ENCODE measurements around the gene LRP6. TPM values are rescaled to one million over a fixed set of nuclear protein-coding genes. Genes with fewer than 3 reads are reported as not detected.

The LRP6 gene
- total and polyA plus RNA-seq, 10 donors, result 0.63 to 14.9 (median 9.6) TPM

DNA sequence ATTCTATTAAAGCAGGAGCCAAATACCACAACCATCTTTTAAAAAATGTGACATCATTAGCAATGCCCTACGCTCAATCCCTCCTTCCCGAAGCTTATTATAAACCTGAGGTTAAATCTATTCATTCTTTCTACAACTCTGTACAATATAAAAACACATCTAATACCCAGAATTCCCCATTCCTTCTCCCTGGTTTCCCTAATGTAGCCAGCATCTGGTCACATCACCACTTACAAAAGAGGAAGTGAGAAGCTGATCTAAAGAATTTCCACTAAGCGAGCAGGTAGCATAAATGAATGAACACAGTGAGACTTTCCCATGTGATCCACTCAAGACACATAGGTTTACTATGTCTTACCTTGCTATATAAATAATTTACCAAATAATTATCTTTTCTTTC is 90.4 kb downstream of the LRP6 start:
- H3K36me3 ChIP-seq, result no peaks in the 10 kb centered on the region

DNA sequence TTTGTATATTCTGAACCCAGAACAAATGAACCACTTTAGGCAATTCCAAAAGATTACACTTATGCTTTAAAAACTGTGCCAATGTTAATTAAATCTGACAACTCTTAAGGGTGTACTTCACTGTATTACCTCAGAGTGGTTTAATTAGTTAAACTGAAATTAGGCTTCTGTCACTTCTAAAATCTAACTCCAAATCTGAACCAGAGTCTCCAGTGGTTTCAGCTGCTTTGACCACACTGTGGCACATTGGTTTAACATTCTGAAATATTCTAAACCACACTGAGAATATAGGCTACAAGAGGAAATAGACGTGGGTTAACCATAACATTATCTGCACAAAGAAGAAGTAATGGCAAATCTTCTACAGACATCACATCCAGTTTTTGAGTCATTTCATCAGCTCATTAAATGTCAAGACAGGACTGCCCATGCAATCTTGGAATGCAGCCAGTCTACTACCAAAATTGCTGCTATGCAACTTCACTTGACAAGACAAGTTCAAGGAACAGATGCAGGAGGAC is 94.8 kb downstream of the LRP6 start:
- peaks cover 0 to 25% (median 0%) of the 10 kb centered on the region in 7 donors for H3K27me3 ChIP-seq (replicated peaks in 1 of 7)

More for the DNA sequence above, 90.4 kb downstream of the LRP6 start:
- peaks cover 0 to 18% (median 0%) of the 10 kb centered on the region in 7 donors for H3K27me3 ChIP-seq (replicated peaks in 1 of 7)
- no peak for DNase-seq
- H3K4me1 ChIP-seq, result no peaks in the 10 kb centered on the region
- intact Hi-C loops (cut with DNase I; ENCODE audit: low total_unique reads), result no loop called here
- H3K27ac ChIP-seq, result no peak overlapping the region
- no peak overlapping the region for H3K4me3 ChIP-seq
- no peaks in the 10 kb centered on the region for H3K9me3 ChIP-seq
- no peak for TF ChIP-seq POLR2A (IDR thresholded peaks at IDR 0.05)
- 79 to 89% (median 84%) methylated on average over 3 of the region's 3 CpGs for WGBS, 5 donors

DNA sequence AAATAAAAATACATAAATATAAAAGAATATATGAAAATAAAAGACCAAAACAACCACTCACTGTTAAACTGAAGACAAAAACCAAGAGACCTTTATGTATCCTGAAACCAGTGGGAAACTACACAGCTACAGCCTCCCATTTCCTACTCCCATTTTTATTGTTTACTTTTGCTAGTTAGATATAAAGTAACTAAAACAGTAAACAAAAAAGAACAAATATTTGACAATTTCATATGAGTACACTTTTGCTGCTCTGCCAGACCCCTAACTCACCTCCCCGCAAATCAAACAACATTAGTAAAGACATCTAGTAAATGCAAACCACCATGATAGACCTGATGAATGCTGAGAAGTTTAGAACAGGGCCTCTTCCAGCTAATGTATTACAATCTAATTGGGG is 99.0 kb downstream of the LRP6 start:
- Histone ChIP-seq H3K27ac (no peak overlapping the region), H3K9me3 (no peaks in the 10 kb centered on the region), H3K4me3 (no peak overlapping the region), H3K4me1 (no peaks in the 10 kb centered on the region), H3K27me3 (replicated peaks in 1 of 7) (peaks cover 0 to 6% (median 0%) of the 10 kb centered on the region in 7 donors), H3K36me3 (peaks cover 0 to 8% (median 0%) of the 10 kb centered on the region in 6 donors)
- 93 to 100% (median 97%) methylated on average over 1 of the region's 1 CpG for WGBS, 5 donors
- TF ChIP-seq POLR2A (IDR thresholded peaks at IDR 0.05), result no peak
- no peak for TF ChIP-seq POLR2AphosphoS5 (IDR thresholded peaks at IDR 0.05)
- TF ChIP-seq, protein P1, sequence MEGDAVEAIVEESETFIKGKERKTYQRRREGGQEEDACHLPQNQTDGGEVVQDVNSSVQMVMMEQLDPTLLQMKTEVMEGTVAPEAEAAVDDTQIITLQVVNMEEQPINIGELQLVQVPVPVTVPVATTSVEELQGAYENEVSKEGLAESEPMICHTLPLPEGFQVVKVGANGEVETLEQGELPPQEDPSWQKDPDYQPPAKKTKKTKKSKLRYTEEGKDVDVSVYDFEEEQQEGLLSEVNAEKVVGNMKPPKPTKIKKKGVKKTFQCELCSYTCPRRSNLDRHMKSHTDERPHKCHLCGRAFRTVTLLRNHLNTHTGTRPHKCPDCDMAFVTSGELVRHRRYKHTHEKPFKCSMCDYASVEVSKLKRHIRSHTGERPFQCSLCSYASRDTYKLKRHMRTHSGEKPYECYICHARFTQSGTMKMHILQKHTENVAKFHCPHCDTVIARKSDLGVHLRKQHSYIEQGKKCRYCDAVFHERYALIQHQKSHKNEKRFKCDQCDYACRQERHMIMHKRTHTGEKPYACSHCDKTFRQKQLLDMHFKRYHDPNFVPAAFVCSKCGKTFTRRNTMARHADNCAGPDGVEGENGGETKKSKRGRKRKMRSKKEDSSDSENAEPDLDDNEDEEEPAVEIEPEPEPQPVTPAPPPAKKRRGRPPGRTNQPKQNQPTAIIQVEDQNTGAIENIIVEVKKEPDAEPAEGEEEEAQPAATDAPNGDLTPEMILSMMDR (IDR thresholded peaks at IDR 0.05 in 8 of 11, conservative IDR thresholded peaks at IDR 0.05 in 3 of 11), result no peak
- no peak for DNase-seq
- intact Hi-C loops (cut with DNase I; ENCODE audit: low total_unique reads), result no loop called here

More for the DNA sequence above, 94.8 kb downstream of the LRP6 start:
- 7 to 34% (median 22%) methylated on average over 1 of the region's 1 CpG for WGBS, 5 donors
- H3K9me3 ChIP-seq, result no peaks in the 10 kb centered on the region
- no peaks in the 10 kb centered on the region for H3K36me3 ChIP-seq
- TF ChIP-seq POLR2A (IDR thresholded peaks at IDR 0.05), result no peak
- TF ChIP-seq, protein P1 (IDR thresholded peaks at IDR 0.05 in 8 of 11, conservative IDR thresholded peaks at IDR 0.05 in 3 of 11), result no peak
- TF ChIP-seq POLR2AphosphoS5 (IDR thresholded peaks at IDR 0.05), result no peak
- no peaks in the 10 kb centered on the region for H3K4me1 ChIP-seq
- no peak for DNase-seq
- intact Hi-C loops (cut with DNase I; ENCODE audit: low total_unique reads), result no loop called here
- H3K4me3 ChIP-seq, result no peak overlapping the region
- H3K27ac ChIP-seq, result no peak overlapping the region

DNA sequence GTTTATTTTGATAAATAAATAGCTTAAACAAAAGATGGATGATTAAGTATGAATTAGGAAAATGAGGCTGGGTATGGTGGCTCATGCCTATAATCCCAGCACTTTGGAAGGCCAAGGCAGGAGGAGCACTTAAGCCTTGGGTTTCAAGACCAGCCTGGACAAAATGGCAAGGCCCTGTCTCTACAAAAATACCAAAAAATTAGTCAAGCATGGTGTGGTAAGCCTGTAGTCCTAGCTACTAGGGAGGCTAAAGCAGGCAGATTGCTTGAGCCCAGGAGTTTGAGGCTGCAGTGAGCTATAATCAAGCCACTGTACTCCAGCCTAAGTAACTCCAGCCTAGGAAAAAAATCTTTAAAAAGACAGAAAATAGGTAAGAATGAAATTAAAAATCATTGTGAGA is 100.1 kb downstream of the LRP6 start:
- H3K27ac ChIP-seq, result no peak overlapping the region
- H3K27me3 ChIP-seq (replicated peaks in 1 of 7), result peaks cover 0 to 6% (median 0%) of the 10 kb centered on the region in 7 donors
- no peaks in the 10 kb centered on the region for H3K9me3 ChIP-seq
- DNase-seq, result no peak
- peaks cover 0 to 8% (median 0%) of the 10 kb centered on the region in 6 donors for H3K36me3 ChIP-seq
- H3K4me1 ChIP-seq, result no peaks in the 10 kb centered on the region
- no peak overlapping the region for H3K4me3 ChIP-seq
- intact Hi-C loops (cut with DNase I; ENCODE audit: low total_unique reads), result no loop called here
- TF ChIP-seq, protein P1 (IDR thresholded peaks at IDR 0.05 in 8 of 11, conservative IDR thresholded peaks at IDR 0.05 in 3 of 11), result no peak
- TF ChIP-seq POLR2AphosphoS5 (IDR thresholded peaks at IDR 0.05), result no peak
- TF ChIP-seq POLR2A (IDR thresholded peaks at IDR 0.05), result no peak
